ENCODE measurements around the gene SERPINB12.

- TF ChIP-seq, protein P1, sequence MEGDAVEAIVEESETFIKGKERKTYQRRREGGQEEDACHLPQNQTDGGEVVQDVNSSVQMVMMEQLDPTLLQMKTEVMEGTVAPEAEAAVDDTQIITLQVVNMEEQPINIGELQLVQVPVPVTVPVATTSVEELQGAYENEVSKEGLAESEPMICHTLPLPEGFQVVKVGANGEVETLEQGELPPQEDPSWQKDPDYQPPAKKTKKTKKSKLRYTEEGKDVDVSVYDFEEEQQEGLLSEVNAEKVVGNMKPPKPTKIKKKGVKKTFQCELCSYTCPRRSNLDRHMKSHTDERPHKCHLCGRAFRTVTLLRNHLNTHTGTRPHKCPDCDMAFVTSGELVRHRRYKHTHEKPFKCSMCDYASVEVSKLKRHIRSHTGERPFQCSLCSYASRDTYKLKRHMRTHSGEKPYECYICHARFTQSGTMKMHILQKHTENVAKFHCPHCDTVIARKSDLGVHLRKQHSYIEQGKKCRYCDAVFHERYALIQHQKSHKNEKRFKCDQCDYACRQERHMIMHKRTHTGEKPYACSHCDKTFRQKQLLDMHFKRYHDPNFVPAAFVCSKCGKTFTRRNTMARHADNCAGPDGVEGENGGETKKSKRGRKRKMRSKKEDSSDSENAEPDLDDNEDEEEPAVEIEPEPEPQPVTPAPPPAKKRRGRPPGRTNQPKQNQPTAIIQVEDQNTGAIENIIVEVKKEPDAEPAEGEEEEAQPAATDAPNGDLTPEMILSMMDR (IDR thresholded peaks at IDR 0.05; ENCODE audit: extremely low read depth in 1 of 2, insufficient read depth in 1 of 2, low read depth in 1 of 2, low read length in 2 of 2), result no peak
- no peak for TF ChIP-seq POLR2AphosphoS5 (IDR thresholded peaks at IDR 0.05; ENCODE audit: insufficient read depth, low read depth, low read length)
- no peak for TF ChIP-seq FOS (IDR thresholded peaks at IDR 0.05; ENCODE audit: borderline replicate concordance, insufficient read depth, low read length)
- TF ChIP-seq POLR2A (IDR thresholded peaks at IDR 0.05; ENCODE audit: low read depth, low read length), result no peak
- no peak for TF ChIP-seq EZH2 (IDR thresholded peaks at IDR 0.05; ENCODE audit: borderline replicate concordance, low read depth, low read length, severe bottlenecking)
- TF ChIP-seq MYC (IDR thresholded peaks at IDR 0.05; ENCODE audit: low read depth, low read length), result no peak
Measured at GRCh38 chr18:63552581-63552980, 10.4 kb downstream of the SERPINB12 start.

All from endothelial cell of umbilical vein (primary cell).